BJ (cell line): Measurements from ENCODE around the gene PSMA4. TPM values are rescaled to one million over a fixed set of nuclear protein-coding genes. Genes with fewer than 3 reads are reported as not detected.

ENCODE experiments used
- CTCF ChIA-PET: fragments of 350-600 bp; formaldehyde crosslinking; extraction: SDS; loops from one replicate; lab custom pipeline; 2021; ENCODE audit warnings: antibody characterized with exemption, inconsistent platforms; lab: Yijun Ruan, JAX
- POLR2A ChIA-PET: fragments of 300-600 bp; sonication (Branson Sonifier 250); formaldehyde crosslinking; extraction: SDS; loops from one replicate; lab custom pipeline; 2021; ENCODE audit warnings: antibody characterized with exemption; lab: Charles Lee
- DNase-seq: peaks from one replicate; pipeline ENCODE4 v3.0.0-alpha.2; 2011; ENCODE audit warnings: low read depth
- H3K27me3 ChIP-seq: 2 replicates; pipeline ENCODE4 v1.6.0; 2011; ENCODE audit warnings: low read length; ENCODE audit not compliant: control insufficient read depth, insufficient read depth
- H3K36me3 ChIP-seq: 2 replicates; pipeline ENCODE4 v1.5.1; 2011; ENCODE audit warnings: low read length; ENCODE audit not compliant: control insufficient read depth, insufficient read depth
- H3K4me3 ChIP-seq: 2 replicates; pipeline ENCODE4 v1.5.1; 2011; ENCODE audit warnings: low read depth, mild to moderate bottlenecking, control low read depth, low read length
- polyA plus RNA-seq: library from polyadenylated mRNA; depleted of rRNA; stranded (reverse); fragments of >200 nt; gene quantifications from 2 replicates; pipeline ENCODE4 v1.2.3, GENCODE V29; 2011; rRNA removed
- small RNA-seq: library from RNA; depleted of rRNA; stranded (forward); fragments of <200 nt; gene quantifications from one replicate; pipeline ENCODE3, GENCODE V24; 2012; ENCODE audit warnings: low replicate concordance, low read depth; ENCODE audit not compliant: insufficient read length
- TF ChIP-seq, protein P1 (sequence below): IDR thresholded peaks from 2 replicates; pipeline ENCODE4 v1.5.1; 2011; ENCODE audit warnings: low read depth, mild to moderate bottlenecking, control low read depth, inconsistent platforms, low read length, moderate library complexity; ENCODE audit not compliant: insufficient read depth

Gene PSMA4
- polyA plus RNA-seq, 1 experiment = 115 TPM

DNA sequence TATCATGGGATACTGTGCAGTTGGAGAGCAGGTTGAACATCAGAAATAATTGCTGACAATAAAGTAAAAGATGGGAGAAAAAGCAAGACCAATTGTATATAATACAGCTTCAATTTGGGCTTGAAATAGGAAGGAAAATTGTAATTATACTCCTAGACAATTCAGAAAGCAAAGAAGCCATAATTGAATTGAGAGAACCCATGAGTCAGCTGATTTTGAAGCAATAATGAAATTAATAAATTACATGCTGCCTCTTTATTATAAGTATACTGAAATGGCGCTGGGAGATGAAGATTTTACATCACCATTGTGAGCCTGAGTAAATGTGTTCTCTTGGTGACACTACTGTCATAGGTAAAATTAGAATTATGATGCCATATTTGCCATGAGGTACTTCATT is 57.3 kb downstream of the PSMA4 start:
- no peak for DNase-seq
- TF ChIP-seq, protein P1, sequence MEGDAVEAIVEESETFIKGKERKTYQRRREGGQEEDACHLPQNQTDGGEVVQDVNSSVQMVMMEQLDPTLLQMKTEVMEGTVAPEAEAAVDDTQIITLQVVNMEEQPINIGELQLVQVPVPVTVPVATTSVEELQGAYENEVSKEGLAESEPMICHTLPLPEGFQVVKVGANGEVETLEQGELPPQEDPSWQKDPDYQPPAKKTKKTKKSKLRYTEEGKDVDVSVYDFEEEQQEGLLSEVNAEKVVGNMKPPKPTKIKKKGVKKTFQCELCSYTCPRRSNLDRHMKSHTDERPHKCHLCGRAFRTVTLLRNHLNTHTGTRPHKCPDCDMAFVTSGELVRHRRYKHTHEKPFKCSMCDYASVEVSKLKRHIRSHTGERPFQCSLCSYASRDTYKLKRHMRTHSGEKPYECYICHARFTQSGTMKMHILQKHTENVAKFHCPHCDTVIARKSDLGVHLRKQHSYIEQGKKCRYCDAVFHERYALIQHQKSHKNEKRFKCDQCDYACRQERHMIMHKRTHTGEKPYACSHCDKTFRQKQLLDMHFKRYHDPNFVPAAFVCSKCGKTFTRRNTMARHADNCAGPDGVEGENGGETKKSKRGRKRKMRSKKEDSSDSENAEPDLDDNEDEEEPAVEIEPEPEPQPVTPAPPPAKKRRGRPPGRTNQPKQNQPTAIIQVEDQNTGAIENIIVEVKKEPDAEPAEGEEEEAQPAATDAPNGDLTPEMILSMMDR = no peak
- H3K4me3 ChIP-seq = no peak overlapping the region
- CTCF ChIA-PET = interaction anchor here (0.6 to 2.3 kb wide), 4 partner anchors 11 to 42 kb away, joined by 3 to 7 read pairs (median 3); no protein-coding TSS in a partner anchor
- H3K36me3 ChIP-seq = no peaks in the 10 kb centered on the region
- no peaks in the 10 kb centered on the region for H3K27me3 ChIP-seq
- POLR2A ChIA-PET = no interaction called here

DNA sequence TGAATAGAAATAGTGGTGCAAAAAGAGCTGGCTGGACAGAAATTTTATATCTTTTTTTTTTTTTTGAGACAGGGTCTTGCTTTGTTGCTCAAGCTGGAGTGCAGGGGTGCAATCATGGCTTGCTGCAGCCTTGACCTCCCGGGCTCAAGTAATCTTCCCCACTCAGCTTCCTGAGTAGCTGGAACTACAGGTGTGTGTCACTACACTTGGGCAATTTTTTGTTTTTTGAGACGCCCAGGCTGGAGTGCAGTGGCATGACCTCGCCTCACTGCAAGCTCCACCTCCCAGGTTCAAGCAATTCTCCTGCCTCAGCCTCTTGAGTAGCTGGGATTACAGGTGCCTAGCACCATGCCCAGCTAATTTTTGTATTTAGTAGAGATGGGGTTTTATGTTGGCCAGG is 58.1 kb downstream of the PSMA4 start:
- DNase-seq = no peak
- H3K4me3 ChIP-seq = no peak overlapping the region
- no peaks in the 10 kb centered on the region for H3K27me3 ChIP-seq
- no peaks in the 10 kb centered on the region for H3K36me3 ChIP-seq
- TF ChIP-seq, protein P1 = no peak
- ChIA-PET CTCF (interaction anchor here (0.6 to 2.3 kb wide), 3 partner anchors 11 to 21 kb away, joined by 3 to 7 read pairs (median 3); no protein-coding TSS in a partner anchor), POLR2A (no interaction called here)

DNA sequence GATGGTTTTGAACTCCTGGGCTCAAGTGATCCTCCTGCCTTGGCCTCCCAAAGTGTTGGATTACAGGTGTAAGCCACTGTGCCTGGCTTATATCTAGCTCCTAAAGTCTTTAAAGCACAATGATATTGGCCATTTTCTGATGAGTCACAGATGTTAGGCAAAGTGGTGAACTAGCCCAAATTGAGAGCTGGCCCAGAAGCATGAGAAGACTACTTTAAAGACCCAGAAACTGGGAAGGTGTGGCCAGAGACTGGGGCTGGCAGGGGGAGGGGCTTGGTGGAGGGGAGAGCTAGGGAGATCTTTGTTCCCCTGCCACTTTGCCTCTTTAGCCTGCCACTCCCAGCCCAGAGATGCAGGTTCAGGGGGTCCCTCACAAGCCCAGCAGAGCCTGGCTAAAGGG is 58.9 kb downstream of the PSMA4 start:
- TF ChIP-seq, protein P1 = no peak
- ChIA-PET CTCF (interaction anchor here (0.7 to 2.3 kb wide), 3 partner anchors 19 to 40 kb away, joined by 3 to 7 read pairs (median 3); no protein-coding TSS in a partner anchor), POLR2A (no interaction called here)

More for the DNA sequence above, 58.9 kb downstream of the PSMA4 start:
- no peak overlapping the region for H3K4me3 ChIP-seq
- no peaks in the 10 kb centered on the region for H3K27me3 ChIP-seq
- no peaks in the 10 kb centered on the region for H3K36me3 ChIP-seq
- DNase-seq = no peak

Small RNA genes lying within 50 kb of the gene (small RNA-seq; reads per million reads assigned to genes)
- gene AC067863.2 = not detected

Other genes with a start within 250 kb of the PSMA4 start
- 72.8 and 73.4 TPM in 2 replicates for gene SKIC8, start 240.8 kb upstream of the PSMA4 start, polyA plus RNA-seq
- not detected in 2 replicates for gene CRABP1, start 200.1 kb upstream of the PSMA4 start, polyA plus RNA-seq
- 11.1 and 21.7 TPM in 2 replicates for gene IREB2, start 102.2 kb upstream of the PSMA4 start, polyA plus RNA-seq
- gene HYKK, start 32.9 kb upstream of the PSMA4 start, polyA plus RNA-seq = 3.2 and 4.6 TPM in 2 replicates
- gene CHRNA5, start 25.1 kb downstream of the PSMA4 start, polyA plus RNA-seq = 1.1 and 1.9 TPM in 2 replicates
- gene CHRNA3, start 80.6 kb downstream of the PSMA4 start, polyA plus RNA-seq = not detected in 2 replicates
- gene CHRNB4, start 100.8 kb downstream of the PSMA4 start, polyA plus RNA-seq = not detected in 2 replicates